AG04449 (cell line): Measurements from ENCODE around the gene CASS4.

ENCODE experiments used
- CTCF ChIA-PET: fragments of 350-600 bp; formaldehyde crosslinking; extraction: SDS; loops from one replicate; lab custom pipeline; 2021; ENCODE audit warnings: antibody characterized with exemption; lab: Yijun Ruan, JAX
- POLR2A ChIA-PET: fragments of 400-600, 350-600 bp; formaldehyde crosslinking; extraction: SDS; loops from one replicate; lab custom pipeline; 2020; ENCODE audit warnings: antibody characterized with exemption, inconsistent platforms; lab: Yijun Ruan, JAX
- DNase-seq: peaks from one replicate; pipeline ENCODE4 v3.0.0-alpha.2; 2010; ENCODE audit warnings: low read depth, low spot score
- H3K4me3 ChIP-seq: 2 replicates; pipeline ENCODE4 v1.5.1; 2011; ENCODE audit warnings: low read depth, mild to moderate bottlenecking, control low read depth, low read length
- TF ChIP-seq, protein P1 (sequence below): IDR thresholded peaks from one replicate; pipeline ENCODE4 v1.5.1; 2011; ENCODE audit warnings: mild to moderate bottlenecking, moderate library complexity, low read length, control low read depth, inconsistent platforms; ENCODE audit not compliant: insufficient read depth; ENCODE audit errors: missing control alignments

Gene CASS4

DNA sequence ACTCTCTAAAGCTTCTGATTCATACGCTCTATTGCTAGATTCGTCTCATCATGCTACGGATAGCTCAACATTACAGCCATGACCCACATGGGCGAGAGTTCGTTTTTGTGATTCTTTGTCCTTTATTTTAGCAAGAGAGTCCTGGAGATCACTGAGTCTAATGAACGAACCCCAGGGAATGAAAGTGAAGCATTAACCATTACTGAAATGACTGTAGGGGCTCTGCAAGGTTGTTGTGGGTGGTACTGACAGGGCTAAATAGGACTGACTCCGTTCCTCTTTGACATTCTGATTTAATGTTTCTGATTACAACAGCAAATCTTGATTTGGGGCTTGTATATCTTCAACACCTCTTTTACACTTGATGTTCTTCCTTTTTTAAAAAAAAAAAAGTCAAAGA, 42.7 kb downstream of the CASS4 start:
- ChIA-PET POLR2A (no interaction called here), CTCF (no interaction called here)
- TF ChIP-seq, protein P1, sequence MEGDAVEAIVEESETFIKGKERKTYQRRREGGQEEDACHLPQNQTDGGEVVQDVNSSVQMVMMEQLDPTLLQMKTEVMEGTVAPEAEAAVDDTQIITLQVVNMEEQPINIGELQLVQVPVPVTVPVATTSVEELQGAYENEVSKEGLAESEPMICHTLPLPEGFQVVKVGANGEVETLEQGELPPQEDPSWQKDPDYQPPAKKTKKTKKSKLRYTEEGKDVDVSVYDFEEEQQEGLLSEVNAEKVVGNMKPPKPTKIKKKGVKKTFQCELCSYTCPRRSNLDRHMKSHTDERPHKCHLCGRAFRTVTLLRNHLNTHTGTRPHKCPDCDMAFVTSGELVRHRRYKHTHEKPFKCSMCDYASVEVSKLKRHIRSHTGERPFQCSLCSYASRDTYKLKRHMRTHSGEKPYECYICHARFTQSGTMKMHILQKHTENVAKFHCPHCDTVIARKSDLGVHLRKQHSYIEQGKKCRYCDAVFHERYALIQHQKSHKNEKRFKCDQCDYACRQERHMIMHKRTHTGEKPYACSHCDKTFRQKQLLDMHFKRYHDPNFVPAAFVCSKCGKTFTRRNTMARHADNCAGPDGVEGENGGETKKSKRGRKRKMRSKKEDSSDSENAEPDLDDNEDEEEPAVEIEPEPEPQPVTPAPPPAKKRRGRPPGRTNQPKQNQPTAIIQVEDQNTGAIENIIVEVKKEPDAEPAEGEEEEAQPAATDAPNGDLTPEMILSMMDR = no peak
- no peak for DNase-seq
- no peak overlapping the region for H3K4me3 ChIP-seq

DNA sequence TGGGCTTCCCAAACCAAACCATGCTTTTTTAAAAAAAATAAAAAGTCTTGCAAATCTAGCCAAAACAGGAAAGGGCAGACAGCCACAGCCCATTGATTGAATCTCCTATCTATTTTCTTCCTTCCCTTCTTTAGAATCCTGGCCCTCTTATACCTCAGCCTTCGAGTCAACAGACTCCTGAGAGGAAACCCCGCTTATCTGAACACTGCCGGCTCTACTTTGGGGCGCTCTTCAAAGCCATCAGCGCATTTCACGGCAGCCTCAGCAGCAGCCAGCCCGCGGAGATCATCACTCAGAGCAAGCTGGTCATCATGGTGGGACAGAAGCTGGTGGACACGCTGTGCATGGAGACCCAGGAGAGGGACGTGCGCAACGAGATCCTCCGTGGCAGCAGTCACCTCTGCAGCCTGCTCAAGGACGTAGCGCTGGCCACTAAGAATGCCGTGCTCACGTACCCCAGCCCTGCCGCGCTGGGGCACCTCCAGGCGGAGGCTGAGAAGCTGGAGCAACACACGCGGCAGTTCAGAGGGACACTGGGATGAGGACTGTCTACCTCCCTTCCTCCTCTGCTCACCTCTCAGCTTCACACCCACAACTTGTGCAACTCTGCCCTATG, 46.3 kb downstream of the CASS4 start:
- TF ChIP-seq, protein P1 = no peak
- POLR2A ChIA-PET = no interaction called here
- no peak for DNase-seq
- CTCF ChIA-PET = interaction anchor here (0.9 to 1.4 kb wide), 3 partner anchors 9 to 19 kb away, joined by 3 read pairs; no protein-coding TSS in a partner anchor
- H3K4me3 ChIP-seq = no peak overlapping the region

DNA sequence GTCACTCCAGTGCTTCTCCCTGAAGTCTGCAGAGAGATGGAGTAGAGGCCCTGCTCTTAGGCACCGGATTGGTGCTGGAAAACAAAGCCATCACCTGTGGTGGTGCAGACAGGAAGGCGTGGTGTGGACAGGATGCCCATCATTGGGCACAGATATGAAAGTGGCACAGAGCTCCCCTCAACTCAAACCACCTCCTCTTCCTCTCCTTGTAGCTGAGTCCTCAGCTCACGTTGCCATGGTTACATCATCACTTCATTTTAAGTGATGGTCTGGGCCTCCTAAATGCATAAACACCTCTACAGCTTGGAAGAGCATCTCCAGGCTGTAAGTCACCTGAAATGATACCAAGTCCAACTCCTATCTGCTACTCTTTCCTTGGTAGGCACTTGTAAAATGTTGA, 48.4 kb downstream of the CASS4 start:
- CTCF ChIA-PET = interaction anchor here (1.2 kb wide), 1 partner anchor 27 kb away, joined by 3 read pairs; no protein-coding TSS in a partner anchor
- TF ChIP-seq, protein P1 = no peak
- no peak overlapping the region for H3K4me3 ChIP-seq
- POLR2A ChIA-PET = no interaction called here
- DNase-seq = no peak

DNA sequence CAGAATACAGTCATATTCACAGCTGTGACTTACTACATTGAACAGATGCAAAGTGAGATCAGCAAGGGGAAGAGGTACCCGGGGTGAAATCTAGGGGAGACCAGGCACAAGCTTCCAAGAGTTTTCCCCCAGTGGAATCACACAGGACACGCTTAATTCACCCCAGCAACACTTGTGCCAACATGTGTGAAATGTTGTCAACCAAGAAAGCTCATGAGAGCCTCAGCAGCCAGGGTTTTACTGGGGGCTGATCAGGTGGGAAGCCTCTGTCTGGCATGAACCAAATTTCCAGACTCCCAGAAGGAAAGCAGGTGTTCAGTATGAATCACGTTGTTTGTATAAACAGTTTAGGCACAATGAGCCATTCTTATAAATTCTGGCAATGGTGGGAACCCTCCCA, 49.5 kb downstream of the CASS4 start:
- DNase-seq = no peak
- no peak overlapping the region for H3K4me3 ChIP-seq
- POLR2A ChIA-PET = no interaction called here
- TF ChIP-seq, protein P1 = no peak
- CTCF ChIA-PET = interaction anchor here (1.2 kb wide), 1 partner anchor 28 kb away, joined by 3 read pairs; no protein-coding TSS in a partner anchor

DNA sequence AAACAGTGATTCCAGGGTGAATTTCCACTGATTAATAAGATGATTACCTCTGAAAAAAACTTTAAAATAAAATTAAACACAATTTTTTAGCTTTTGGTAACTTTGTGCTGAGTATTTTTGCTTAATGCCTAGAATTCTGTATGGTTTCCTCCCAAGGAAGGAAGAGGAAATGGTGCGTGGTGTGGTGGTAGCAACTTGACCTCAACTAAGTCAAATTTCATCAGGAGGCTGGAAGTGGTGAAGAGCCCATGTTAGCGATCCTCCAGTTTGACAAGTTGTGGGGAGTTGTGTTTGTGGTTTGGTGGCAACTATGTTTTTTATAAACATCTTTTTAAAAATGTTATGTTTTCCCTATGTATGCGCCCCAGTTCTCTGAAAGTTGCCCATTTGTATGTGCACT, 51.4 kb downstream of the CASS4 start:
- CTCF ChIA-PET = interaction anchor here (0.8 to 1.2 kb wide), 2 partner anchors 16 to 70 kb away, joined by 3 read pairs; no protein-coding TSS in a partner anchor
- H3K4me3 ChIP-seq = no peak overlapping the region
- TF ChIP-seq, protein P1 = no peak
- POLR2A ChIA-PET = no interaction called here
- no peak for DNase-seq

DNA sequence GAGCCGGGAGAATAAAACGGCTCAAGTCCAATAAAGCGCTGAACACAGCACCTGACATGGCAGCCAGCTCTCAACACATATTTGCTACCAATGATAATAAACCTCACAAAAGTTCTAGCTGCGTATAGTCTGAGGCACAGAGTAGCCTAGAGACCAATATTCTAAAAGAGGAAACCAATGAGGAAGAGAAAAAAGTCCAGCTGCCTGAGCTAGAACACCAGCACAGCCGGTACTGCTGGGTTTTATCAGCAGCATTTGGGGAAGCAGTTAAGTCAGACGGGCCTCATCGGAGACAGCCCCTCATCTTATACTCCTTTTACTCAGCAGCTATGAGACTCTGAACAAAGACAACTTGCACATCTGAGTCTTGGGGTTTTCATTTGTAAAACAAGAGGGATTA, 53.9 kb downstream of the CASS4 start:
- ChIA-PET POLR2A (interaction anchor here (0.6 kb wide), 1 partner anchor 28 kb away, joined by 3 read pairs; no protein-coding TSS in a partner anchor), CTCF (interaction anchor here (1.1 kb wide), 1 partner anchor 68 kb away, joined by 4 read pairs; no protein-coding TSS in a partner anchor)
- no peak for DNase-seq
- no peak overlapping the region for H3K4me3 ChIP-seq
- TF ChIP-seq, protein P1 = no peak
